Measurements from ENCODE around the gene TBC1D12.
"Not testable (repeated sequence)": the region's sequence is repeated elsewhere in the genome, so short reads cannot be mapped to it uniquely, and the experiment has no call there.

Gene TBC1D12

DNA sequence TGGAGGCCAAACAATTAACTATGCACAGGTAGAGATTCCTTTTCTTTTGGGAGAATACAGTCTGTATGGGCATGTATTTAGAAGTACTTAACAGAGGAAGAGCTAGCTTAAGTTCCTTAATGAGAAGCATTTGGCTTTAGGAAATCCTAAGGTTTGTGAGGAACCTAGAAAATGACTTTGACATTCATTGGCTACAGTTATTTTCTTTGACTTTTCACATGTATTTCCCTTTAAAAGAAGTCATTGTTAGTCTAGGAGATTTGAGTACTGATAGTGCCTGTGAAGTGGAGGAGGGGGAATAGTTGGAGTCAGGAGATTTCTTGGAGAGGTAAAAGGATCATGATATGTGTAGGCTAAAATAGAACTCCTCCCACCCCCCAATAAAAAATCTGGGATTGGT lies 146.9 kb downstream of the TBC1D12 start:
- H3K4me1 ChIP-seq (ENCODE audit: control insufficient read depth, low read depth, low read length), result peaks cover 14% of the 10 kb centered on the region
- H3K27me3 ChIP-seq (ENCODE audit: control insufficient read depth, insufficient read depth, low read length), result no peaks in the 10 kb centered on the region
- H3K9ac ChIP-seq (ENCODE audit: low read length), result peak overlapping the region; percentile 38
- H3K27ac ChIP-seq (ENCODE audit: low read length), result no peak overlapping the region
- H3K36me3 ChIP-seq (ENCODE audit: control insufficient read depth, low read depth, low read length), result peaks cover 50% of the 10 kb centered on the region
- H3K4me3 ChIP-seq (ENCODE audit: low read length), result peak overlapping the region; percentile 44
- no peaks in the 10 kb centered on the region for H3K9me3 ChIP-seq (ENCODE audit: control insufficient read depth, low read depth, low read length)

DNA sequence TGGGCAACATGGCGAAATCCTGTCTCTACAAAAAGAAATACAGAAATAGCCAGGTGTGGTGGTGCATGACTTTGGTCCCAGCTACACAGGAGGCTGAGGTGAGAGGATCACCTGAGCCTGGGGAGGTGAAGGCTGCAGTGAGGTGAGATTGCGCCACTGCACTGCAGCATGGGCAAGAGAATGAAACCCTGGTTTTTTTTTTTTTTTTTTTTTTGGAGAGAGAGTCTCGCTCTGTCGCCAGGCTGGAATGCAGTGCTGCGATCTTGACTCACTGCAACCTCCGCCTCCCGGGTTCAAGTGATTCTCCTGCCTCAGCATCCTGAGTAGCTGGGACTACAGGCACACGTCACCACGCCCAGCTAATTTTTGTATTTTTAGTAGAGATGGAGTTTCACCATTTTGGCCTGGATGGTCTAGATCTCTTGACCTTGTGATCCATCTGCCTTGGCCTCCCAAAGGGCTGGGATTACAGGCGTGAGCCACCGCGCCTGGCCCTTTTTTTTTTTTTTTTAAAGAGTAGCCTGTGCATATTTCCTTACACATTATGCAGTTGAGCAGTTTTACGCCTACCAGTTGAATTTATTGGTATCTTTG lies 165.5 kb downstream of the TBC1D12 start:
- H3K36me3 ChIP-seq (ENCODE audit: control insufficient read depth, low read depth, low read length), result peaks cover 92% of the 10 kb centered on the region
- not testable (repeated sequence) for H3K4me3 ChIP-seq (ENCODE audit: low read length); H3K9me3 ChIP-seq (ENCODE audit: control insufficient read depth, low read depth, low read length); H3K27me3 ChIP-seq (ENCODE audit: control insufficient read depth, insufficient read depth, low read length); H3K4me1 ChIP-seq (ENCODE audit: control insufficient read depth, low read depth, low read length); H3K27ac ChIP-seq (ENCODE audit: low read length); H3K9ac ChIP-seq (ENCODE audit: low read length)

DNA sequence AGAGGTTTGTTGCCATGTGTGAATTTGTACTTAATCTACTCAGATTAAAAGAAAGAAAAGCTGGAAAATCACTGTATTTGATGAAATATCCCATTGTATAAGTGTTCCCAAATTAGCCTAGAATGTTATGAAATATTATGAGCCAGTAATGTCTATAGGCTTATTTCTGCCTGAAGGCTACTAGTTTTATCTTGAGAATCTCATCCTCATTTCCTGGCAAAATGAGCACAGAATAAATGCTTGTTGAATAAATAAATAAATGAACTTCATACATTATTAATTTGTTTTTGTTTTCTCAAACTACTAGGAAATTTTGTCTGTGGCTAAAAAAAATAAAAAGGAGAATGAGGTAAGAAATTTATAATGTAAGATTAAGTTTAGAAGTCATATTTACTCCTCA lies 168.7 kb downstream of the TBC1D12 start:
- no peaks in the 10 kb centered on the region for H3K27me3 ChIP-seq (ENCODE audit: control insufficient read depth, insufficient read depth, low read length)
- no peaks in the 10 kb centered on the region for H3K4me1 ChIP-seq (ENCODE audit: control insufficient read depth, low read depth, low read length)
- H3K36me3 ChIP-seq (ENCODE audit: control insufficient read depth, low read depth, low read length), result peaks cover 86% of the 10 kb centered on the region
- no peak overlapping the region for H3K9ac ChIP-seq (ENCODE audit: low read length)
- H3K27ac ChIP-seq (ENCODE audit: low read length), result no peak overlapping the region
- H3K9me3 ChIP-seq (ENCODE audit: control insufficient read depth, low read depth, low read length), result no peaks in the 10 kb centered on the region
- no peak overlapping the region for H3K4me3 ChIP-seq (ENCODE audit: low read length)

DNA sequence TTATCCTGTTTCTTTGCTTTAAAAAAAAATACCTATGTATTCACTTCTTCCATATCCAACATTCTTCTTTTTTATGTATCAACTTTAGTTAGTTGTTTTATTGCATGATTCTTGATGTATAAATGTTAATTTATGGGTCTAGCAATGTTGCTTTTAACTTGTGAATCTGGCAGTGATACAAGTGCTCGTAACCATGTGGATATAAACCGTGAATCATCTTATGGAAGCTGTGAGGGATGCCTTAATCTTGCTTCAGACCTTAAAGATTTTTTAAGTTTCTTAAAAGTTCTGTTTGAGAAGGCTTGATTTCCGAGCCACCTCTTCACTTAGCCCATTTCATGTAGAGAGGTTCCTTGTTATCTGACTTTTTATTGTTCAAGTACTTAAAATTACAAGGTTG lies 169.2 kb downstream of the TBC1D12 start:
- Histone ChIP-seq H3K9me3 (ENCODE audit: control insufficient read depth, low read depth, low read length) (no peaks in the 10 kb centered on the region), H3K9ac (ENCODE audit: low read length) (no peak overlapping the region), H3K27me3 (ENCODE audit: control insufficient read depth, insufficient read depth, low read length) (no peaks in the 10 kb centered on the region), H3K36me3 (ENCODE audit: control insufficient read depth, low read depth, low read length) (peaks cover 86% of the 10 kb centered on the region), H3K4me3 (ENCODE audit: low read length) (no peak overlapping the region), H3K27ac (ENCODE audit: low read length) (no peak overlapping the region), H3K4me1 (ENCODE audit: control insufficient read depth, low read depth, low read length) (no peaks in the 10 kb centered on the region)

DNA sequence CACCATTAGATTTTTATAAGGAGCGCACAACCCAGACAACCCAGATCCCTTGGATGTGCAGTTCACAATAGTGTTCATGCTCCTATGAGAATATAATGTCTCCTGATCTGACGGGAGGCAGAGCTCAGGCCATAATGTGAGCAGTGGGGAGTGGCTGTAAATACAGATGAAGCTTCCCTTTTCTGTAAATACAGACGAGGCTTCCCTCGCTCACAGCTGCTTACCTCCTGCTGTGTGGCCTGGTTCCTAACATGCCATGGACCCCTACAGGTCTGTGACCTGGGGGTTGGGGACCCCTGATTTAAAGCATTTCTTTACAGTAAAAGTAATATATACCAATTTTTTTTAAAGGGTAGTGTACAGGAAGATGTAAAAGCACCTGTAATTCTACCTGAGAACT lies 176.4 kb downstream of the TBC1D12 start:
- no peaks in the 10 kb centered on the region for H3K4me1 ChIP-seq (ENCODE audit: control insufficient read depth, low read depth, low read length)
- no peaks in the 10 kb centered on the region for H3K27me3 ChIP-seq (ENCODE audit: control insufficient read depth, insufficient read depth, low read length)
- H3K9me3 ChIP-seq (ENCODE audit: control insufficient read depth, low read depth, low read length), result no peaks in the 10 kb centered on the region
- peaks cover 69% of the 10 kb centered on the region for H3K36me3 ChIP-seq (ENCODE audit: control insufficient read depth, low read depth, low read length)
- H3K27ac ChIP-seq (ENCODE audit: low read length), result no peak overlapping the region
- H3K4me3 ChIP-seq (ENCODE audit: low read length), result no peak overlapping the region
- no peak overlapping the region for H3K9ac ChIP-seq (ENCODE audit: low read length)

DNA sequence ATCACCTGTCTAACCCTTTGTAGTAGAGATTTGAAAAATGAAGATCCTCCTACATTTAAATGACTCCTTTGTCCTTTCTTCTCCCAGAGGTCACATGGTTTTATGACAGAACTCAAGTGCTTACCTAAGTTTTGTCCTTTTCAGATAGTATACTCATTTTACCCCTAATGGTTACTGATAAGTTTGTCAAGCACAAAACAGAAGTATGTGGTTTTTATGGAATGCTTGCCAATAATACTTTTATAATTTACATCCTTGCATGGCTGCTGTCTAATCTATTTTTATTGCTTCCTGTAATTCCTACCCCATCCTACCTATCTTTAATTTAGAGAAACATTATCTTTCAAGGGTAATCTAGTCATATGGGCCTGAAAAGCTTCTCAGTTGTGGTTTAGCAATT lies 180.8 kb downstream of the TBC1D12 start:
- H3K36me3 ChIP-seq (ENCODE audit: control insufficient read depth, low read depth, low read length), result peaks cover 66% of the 10 kb centered on the region
- H3K4me1 ChIP-seq (ENCODE audit: control insufficient read depth, low read depth, low read length), result no peaks in the 10 kb centered on the region
- no peak overlapping the region for H3K9ac ChIP-seq (ENCODE audit: low read length)
- no peak overlapping the region for H3K4me3 ChIP-seq (ENCODE audit: low read length)
- no peaks in the 10 kb centered on the region for H3K27me3 ChIP-seq (ENCODE audit: control insufficient read depth, insufficient read depth, low read length)
- no peak overlapping the region for H3K27ac ChIP-seq (ENCODE audit: low read length)
- no peaks in the 10 kb centered on the region for H3K9me3 ChIP-seq (ENCODE audit: control insufficient read depth, low read depth, low read length)
